Neural progenitor cell (in vitro differentiated cells): ENCODE results near the gene GOLGA8N. TPM values are rescaled to one million over a fixed set of nuclear protein-coding genes. Genes with fewer than 3 reads are reported as not detected.

ENCODE experiments used
- DNase-seq: peaks from one replicate; pipeline ENCODE4 v3.0.0-alpha.2; 2016; ENCODE audit warnings: low spot score
- H2AFZ ChIP-seq: fragments of 200-600 bp; sonication (generic); replicated peaks from 2 replicates; pipeline ENCODE4 v1.6.1; 2016; ENCODE audit warnings: antibody characterized with exemption
- H3F3A ChIP-seq: fragments of 200-600 bp; sonication (generic); 2 replicates; pipeline ENCODE4 v1.6.1; 2016; ENCODE audit warnings: antibody characterized with exemption, low read depth
- H3K27ac ChIP-seq: fragments of 200-600 bp; sonication (generic); 2 replicates; pipeline ENCODE4 v1.5.1; 2016; ENCODE audit warnings: mild to moderate bottlenecking
- H3K27me3 ChIP-seq: fragments of 200-600 bp; sonication (generic); 2 replicates; pipeline ENCODE4 v1.6.1; 2016; ENCODE audit warnings: mild to moderate bottlenecking, moderate library complexity
- H3K36me3 ChIP-seq: fragments of 200-600 bp; sonication (generic); 2 replicates; pipeline ENCODE4 v1.5.1; 2016
- H3K4me1 ChIP-seq: fragments of 200-600 bp; sonication (generic); 2 replicates; pipeline ENCODE4 v1.6.1; 2016; ENCODE audit warnings: mixed run types
- H3K4me2 ChIP-seq: fragments of 200-600 bp; sonication (generic); 2 replicates; pipeline ENCODE4 v1.6.1; 2016
- H3K4me3 ChIP-seq: fragments of 200-600 bp; sonication (generic); 2 replicates; pipeline ENCODE4 v1.5.1; 2016
- H3K79me2 ChIP-seq: fragments of 200-600 bp; sonication (generic); 2 replicates; pipeline ENCODE4 v1.6.1; 2016; ENCODE audit warnings: low read depth
- H3K9ac ChIP-seq: fragments of 200-600 bp; sonication (generic); 2 replicates; pipeline ENCODE4 v1.6.1; 2016
- H3K9me3 ChIP-seq: fragments of 200-600 bp; sonication (generic); 2 replicates; pipeline ENCODE4 v1.5.1; 2016; ENCODE audit warnings: low read depth
- H4K20me1 ChIP-seq: fragments of 200-600 bp; sonication (generic); 2 replicates; pipeline ENCODE4 v1.6.1; 2016; ENCODE audit warnings: low read depth
- H3K27ac Mint-ChIP-seq: 3 replicates; pipeline ENCODE4 v1.8.0; 2021; ENCODE audit warnings: mixed read lengths
- H3K27me3 Mint-ChIP-seq: 2 replicates; pipeline ENCODE4 v1.8.0; 2022; ENCODE audit warnings: low read depth, mild to moderate bottlenecking, inconsistent platforms, moderate library complexity, mixed read lengths; ENCODE audit not compliant: insufficient read depth
- H3K36me3 Mint-ChIP-seq: 3 replicates; pipeline ENCODE4 v1.8.0; 2021; ENCODE audit warnings: mixed read lengths
- H3K4me1 Mint-ChIP-seq: 3 replicates; pipeline ENCODE4 v1.8.0; 2021; ENCODE audit warnings: mixed read lengths
- H3K4me3 Mint-ChIP-seq: 3 replicates; pipeline ENCODE4 v1.8.0; 2021; ENCODE audit warnings: mild to moderate bottlenecking, moderate library complexity, mixed read lengths
- H3K9me3 Mint-ChIP-seq: 3 replicates; pipeline ENCODE4 v1.8.0; 2020; ENCODE audit warnings: mixed read lengths
- EZH2 ChIP-seq: fragments of 200-600 bp; sonication (generic); IDR thresholded peaks from 2 replicates; pipeline ENCODE4 v1.6.1; 2017; ENCODE audit warnings: antibody characterized with exemption, mild to moderate bottlenecking, moderate library complexity
- EZH2phosphoT487 ChIP-seq: fragments of 200-600 bp; sonication (generic); IDR thresholded peaks from 2 replicates; pipeline ENCODE4 v1.6.1; 2017; ENCODE audit warnings: antibody characterized with exemption
- total RNA-seq: library from RNA; depleted of rRNA; stranded (reverse); fragments of >200 nt; gene quantifications from 2 replicates; pipeline ENCODE4 v1.2.3, GENCODE V29; 2015; ENCODE audit warnings: low replicate concordance
- TF ChIP-seq, protein P1 (sequence below): fragments of 200-600 bp; sonication (generic); IDR thresholded peaks from 2 replicates; pipeline ENCODE4 v1.5.1; 2017; ENCODE audit warnings: antibody characterized with exemption, mild to moderate bottlenecking

Gene GOLGA8N
- total RNA-seq, 1 donor from 2014 or later = 0.26 TPM

GRCh38 chr15:32636908-32637567 is 43.8 kb downstream of the GOLGA8N start:
- DNase-seq = no peak
- Histone ChIP-seq H3F3A (peaks cover 39% of the 10 kb centered on the region), H4K20me1 (no peaks in the 10 kb centered on the region), H3K4me1 (no peaks in the 10 kb centered on the region), H2AFZ (no peak overlapping the region), H3K9ac (no peak overlapping the region), H3K79me2 (peaks cover 4% of the 10 kb centered on the region), H3K27ac (no peak overlapping the region), H3K4me2 (no peak overlapping the region), H3K9me3 (no peaks in the 10 kb centered on the region), H3K4me3 (no peak overlapping the region), H3K36me3 (peaks cover 51% of the 10 kb centered on the region), H3K27me3 (no peaks in the 10 kb centered on the region)
- Mint-ChIP-seq H3K4me3 (no peak overlapping the region), H3K4me1 (peaks cover 7% of the 10 kb centered on the region), H3K27ac (no peak overlapping the region), H3K27me3 (no peaks in the 10 kb centered on the region), H3K36me3 (peaks cover 32% of the 10 kb centered on the region), H3K9me3 (no peaks in the 10 kb centered on the region)
- TF ChIP-seq EZH2phosphoT487 (no peak), EZH2 (no peak)
- TF ChIP-seq, protein P1, sequence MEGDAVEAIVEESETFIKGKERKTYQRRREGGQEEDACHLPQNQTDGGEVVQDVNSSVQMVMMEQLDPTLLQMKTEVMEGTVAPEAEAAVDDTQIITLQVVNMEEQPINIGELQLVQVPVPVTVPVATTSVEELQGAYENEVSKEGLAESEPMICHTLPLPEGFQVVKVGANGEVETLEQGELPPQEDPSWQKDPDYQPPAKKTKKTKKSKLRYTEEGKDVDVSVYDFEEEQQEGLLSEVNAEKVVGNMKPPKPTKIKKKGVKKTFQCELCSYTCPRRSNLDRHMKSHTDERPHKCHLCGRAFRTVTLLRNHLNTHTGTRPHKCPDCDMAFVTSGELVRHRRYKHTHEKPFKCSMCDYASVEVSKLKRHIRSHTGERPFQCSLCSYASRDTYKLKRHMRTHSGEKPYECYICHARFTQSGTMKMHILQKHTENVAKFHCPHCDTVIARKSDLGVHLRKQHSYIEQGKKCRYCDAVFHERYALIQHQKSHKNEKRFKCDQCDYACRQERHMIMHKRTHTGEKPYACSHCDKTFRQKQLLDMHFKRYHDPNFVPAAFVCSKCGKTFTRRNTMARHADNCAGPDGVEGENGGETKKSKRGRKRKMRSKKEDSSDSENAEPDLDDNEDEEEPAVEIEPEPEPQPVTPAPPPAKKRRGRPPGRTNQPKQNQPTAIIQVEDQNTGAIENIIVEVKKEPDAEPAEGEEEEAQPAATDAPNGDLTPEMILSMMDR = no peak

DNA sequence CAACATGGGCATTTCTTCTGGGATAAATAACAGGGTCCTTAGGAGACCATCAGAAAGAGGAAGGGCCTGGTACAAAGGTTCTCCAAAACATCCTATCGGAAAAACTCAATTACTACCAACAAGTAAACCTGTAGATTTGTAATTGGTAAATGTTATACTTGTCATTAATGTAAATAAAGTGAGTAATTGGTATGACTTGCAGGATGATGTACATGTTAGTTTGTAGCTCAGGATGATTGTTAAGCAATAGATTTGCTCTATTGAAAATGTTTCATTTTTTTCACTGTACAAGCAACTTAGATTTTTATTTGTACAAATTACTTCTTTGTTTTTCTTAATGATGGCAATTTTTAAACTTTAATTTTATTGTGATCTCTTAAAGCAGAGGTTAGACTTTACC is 44.4 kb downstream of the GOLGA8N start:
- H3K27ac Mint-ChIP-seq = no peak overlapping the region
- H3K36me3 Mint-ChIP-seq = peaks cover 32% of the 10 kb centered on the region
- Histone ChIP-seq H3K79me2 (peaks cover 4% of the 10 kb centered on the region), H2AFZ (no peak overlapping the region), H3K4me2 (no peak overlapping the region), H3K27me3 (no peaks in the 10 kb centered on the region), H3K4me3 (no peak overlapping the region), H3K9ac (no peak overlapping the region), H4K20me1 (no peaks in the 10 kb centered on the region), H3K4me1 (peaks cover 1% of the 10 kb centered on the region), H3K27ac (no peak overlapping the region), H3K36me3 (peaks cover 49% of the 10 kb centered on the region), H3K9me3 (no peaks in the 10 kb centered on the region), H3F3A (peaks cover 44% of the 10 kb centered on the region)
- H3K9me3 Mint-ChIP-seq = no peaks in the 10 kb centered on the region
- no peak overlapping the region for H3K4me3 Mint-ChIP-seq
- peaks cover 9% of the 10 kb centered on the region for H3K4me1 Mint-ChIP-seq
- no peaks in the 10 kb centered on the region for H3K27me3 Mint-ChIP-seq
- no peak for TF ChIP-seq EZH2
- TF ChIP-seq, protein P1 = no peak
- no peak for TF ChIP-seq EZH2phosphoT487
- DNase-seq = no peak

- peak within 1 kb of the TSS; percentile 79 for H3K4me2 ChIP-seq
- peak within 1 kb of the TSS; percentile 77 for H3K4me3 Mint-ChIP-seq
- no peaks in the 10 kb centered on the region for H4K20me1 ChIP-seq
- H3K4me1 Mint-ChIP-seq = peaks cover 23% of the 10 kb centered on the region
- no peaks in the 10 kb centered on the region for H3K9me3 Mint-ChIP-seq
- peaks cover 45% of the 10 kb centered on the region for H3F3A ChIP-seq
- H2AFZ ChIP-seq = peak within 1 kb of the TSS; percentile 68
- no peaks in the 10 kb centered on the region for H3K27me3 Mint-ChIP-seq
- no peaks in the 10 kb centered on the region for H3K27me3 ChIP-seq
- peak within 1 kb of the TSS; percentile 84 for H3K27ac ChIP-seq
- H3K9ac ChIP-seq = no peak within 1 kb of the TSS
- peak within 1 kb of the TSS; percentile 1 for H3K27ac Mint-ChIP-seq
- H3K36me3 ChIP-seq = peaks cover 13% of the 10 kb centered on the region
- H3K4me3 ChIP-seq = peak within 1 kb of the TSS; percentile 54
- peaks cover 13% of the 10 kb centered on the region for H3K36me3 Mint-ChIP-seq
- H3K9me3 ChIP-seq = no peaks in the 10 kb centered on the region
- no peak for TF ChIP-seq EZH2
- TF ChIP-seq EZH2phosphoT487 = no peak
- TF ChIP-seq, protein P1 = no peak
- H3K79me2 ChIP-seq = peaks cover 11% of the 10 kb centered on the region
- DNase-seq = peak; percentile 86
- H3K4me1 ChIP-seq = peaks cover 12% of the 10 kb centered on the region
These were observed 48.3 kb downstream of the GOLGA8N start, which contains the start of gene SCG5 for GRCh38 chr15:32641517-32642059. SCG5 (plus strand) TSS chr15:32641710; CDS start chr15:32643593, 1,883 bp downstream.
